GM18511 (cell line): ENCODE measurements around the gene TSACC.
"Not testable (repeated sequence)": the region's sequence is repeated elsewhere in the genome, so short reads cannot be mapped to it uniquely, and the experiment has no call there.

Experiments used
- ATAC-seq: cut with Tn5 transposase; IDR thresholded peaks from one replicate; pipeline ENCODE4 v1.9.1; 2021; ENCODE audit warnings: mild to moderate bottlenecking, moderate library complexity; ENCODE audit not compliant: unreplicated experiment

Gene TSACC

GRCh38 chr1:156346035-156346434 lies 7.7 kb downstream of the TSACC start:
- not testable (repeated sequence) for ATAC-seq

GRCh38 chr1:156346636-156347035 lies 8.3 kb downstream of the TSACC start:
- no peak for ATAC-seq

- no peak for ATAC-seq
Measured at GRCh38 chr1:156347331-156347730, 9.0 kb downstream of the TSACC start.

GRCh38 chr1:156352481-156352880 lies 14.2 kb downstream of the TSACC start:
- ATAC-seq: not testable (repeated sequence)

DNA sequence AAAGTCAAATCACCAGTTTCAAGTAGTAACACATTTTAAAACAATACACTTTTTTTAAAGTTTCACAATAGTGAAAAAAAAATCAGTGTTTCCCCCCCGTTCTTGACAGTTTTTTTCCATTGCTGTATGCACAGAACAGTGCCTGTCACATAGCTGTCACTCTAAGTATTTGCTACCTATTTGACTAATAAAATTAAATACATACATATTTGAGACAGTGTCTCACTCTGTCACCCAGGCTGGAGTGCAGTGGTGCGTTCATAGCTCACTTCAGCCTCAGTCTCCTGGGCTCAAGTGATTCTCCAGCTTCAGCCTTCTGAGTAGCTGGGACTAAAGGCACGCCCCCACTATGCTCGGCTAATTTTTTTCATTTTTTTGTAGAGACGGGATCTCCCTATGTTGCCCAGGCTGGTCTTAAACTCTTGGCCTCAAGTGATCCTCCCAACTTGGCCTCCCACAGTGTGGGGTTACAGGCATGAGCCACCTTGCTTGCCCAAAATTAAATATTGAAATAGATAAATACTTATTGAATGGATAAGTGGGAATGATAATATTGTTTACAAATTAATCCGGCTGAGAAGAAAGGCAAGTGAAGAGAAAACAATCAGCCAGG lies 18.0 kb downstream of the TSACC start:
- no peak for ATAC-seq

DNA sequence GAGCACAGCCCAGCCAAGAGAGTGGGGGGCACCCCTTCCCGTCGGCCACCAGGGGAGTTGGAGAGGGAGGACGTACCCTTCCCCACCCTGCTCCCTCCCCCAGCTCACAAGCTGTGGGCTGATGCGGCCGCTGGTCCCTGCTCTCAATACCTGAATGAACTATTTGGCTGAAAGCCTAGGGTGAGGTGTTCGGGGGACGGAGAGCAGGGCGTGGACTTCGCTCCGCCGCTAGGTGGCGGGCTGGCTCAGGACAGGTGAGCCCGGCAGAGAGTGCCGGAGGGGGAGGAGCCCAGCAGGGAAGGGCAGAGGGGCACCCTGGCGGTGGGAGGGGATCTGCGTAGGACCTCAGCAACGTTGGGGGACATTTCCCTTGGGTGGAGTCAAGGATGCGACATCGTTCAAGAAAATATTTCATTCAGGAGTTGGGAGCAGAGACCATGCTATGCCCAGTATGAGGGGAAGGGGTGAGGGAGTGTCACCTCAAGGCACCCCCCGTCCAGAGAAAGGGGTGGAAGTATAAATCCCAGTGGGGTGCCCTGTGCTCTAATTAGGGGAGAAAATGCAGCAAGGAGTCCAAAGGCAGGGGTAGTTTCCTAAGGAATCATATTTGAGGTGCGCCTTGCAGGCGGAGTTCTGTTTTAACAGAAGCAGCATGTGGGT lies 18.7 kb downstream of the TSACC start:
- ATAC-seq: peak; percentile 57

DNA sequence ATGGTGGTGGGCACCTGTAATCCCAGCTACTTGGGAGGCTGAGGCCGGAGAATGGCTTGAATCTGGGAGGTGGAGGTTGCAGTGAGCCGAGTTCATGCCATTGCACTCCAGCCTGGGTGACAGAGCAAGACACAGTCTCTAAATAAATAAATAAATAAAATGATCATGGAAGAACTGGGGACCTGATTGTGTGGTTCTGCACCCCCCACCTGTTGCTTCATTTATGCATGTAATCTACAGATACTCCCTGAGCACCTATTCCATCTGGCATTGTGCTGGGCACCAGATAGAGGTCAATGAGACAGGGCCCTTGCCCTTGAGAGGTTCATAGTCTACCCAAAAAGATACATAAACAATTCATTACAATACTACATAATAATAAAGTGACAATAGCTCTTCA lies 19.7 kb downstream of the TSACC start:
- no peak for ATAC-seq

DNA sequence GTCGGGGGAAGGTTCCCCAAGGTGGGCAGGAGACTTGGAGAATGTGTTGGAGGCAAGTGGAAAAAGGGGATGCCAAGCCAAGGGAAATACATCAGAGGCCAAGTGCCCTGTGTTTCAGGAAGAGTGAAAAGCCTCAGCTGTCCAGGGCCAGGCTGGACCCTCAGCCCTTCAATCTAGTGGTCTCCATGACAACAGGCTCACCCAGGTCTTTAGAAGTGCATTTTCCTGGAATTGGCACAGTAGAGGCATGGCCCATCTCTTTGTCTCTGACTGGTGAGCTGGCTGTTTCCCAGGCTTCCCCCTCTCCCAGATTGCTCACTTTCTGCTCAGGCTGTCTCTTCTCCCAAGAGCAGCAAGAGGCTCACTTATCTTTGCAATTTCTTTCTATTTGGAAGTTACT lies 20.3 kb downstream of the TSACC start:
- ATAC-seq: no peak

DNA sequence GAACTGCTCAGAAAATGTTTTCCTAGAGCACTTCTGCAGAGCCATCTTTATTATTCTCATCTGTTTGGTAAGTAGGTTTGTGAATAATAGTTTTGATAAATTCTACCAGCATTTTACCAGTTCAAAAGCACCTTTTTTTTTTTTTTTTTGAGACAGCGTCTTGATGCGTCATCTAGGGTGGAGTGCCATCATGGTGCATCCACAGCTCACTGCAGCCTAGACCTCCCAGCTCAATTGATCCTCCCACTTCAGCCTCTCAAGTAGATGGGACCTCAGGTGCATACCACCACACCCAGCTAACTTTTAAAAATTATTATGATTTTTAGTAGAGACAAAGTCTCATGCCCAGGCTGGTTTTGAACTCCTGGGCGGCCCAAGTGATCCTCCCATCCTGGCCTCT lies 20.9 kb downstream of the TSACC start:
- ATAC-seq: no peak

DNA sequence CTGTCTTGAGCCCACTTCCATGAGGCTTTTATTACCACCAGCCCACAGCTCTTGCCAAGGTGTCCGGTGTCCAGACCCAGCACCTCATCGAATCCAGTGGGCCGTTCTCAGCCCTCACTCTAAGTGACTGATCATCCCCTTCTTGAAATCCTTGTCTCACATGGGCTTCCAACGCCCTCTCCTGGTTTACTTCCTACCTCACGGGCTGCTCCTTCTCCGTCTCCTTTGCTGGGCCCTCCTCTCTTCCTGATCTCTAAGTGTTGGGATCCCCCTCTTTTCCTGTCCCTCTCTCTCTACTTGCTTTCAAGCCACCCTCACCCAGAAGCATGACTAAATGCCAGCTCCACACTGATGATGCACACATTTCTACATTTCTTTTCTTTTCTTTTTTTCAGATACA lies 21.6 kb downstream of the TSACC start:
- no peak for ATAC-seq

DNA sequence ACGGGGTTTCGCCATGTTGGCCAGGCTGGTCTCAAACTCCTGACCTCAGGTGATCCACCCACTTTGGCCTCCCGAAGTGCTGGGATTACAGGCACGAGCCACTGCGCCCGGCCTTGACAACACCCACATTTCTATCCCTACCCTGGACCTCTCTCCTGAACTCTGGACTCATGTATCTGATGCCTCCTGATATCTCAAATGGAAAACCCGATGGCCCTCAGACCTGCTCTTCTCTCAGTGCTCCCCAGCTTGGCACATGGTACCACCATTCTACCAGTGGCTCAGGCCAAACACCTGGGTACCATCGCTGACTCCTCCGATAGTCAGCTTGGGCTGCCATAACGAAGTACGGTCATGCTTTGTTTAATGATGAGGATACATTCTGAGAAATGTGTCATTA lies 22.2 kb downstream of the TSACC start:
- ATAC-seq: no peak

- ATAC-seq: no peak
Measured at GRCh38 chr1:156365754-156366153, 27.4 kb downstream of the TSACC start.

DNA sequence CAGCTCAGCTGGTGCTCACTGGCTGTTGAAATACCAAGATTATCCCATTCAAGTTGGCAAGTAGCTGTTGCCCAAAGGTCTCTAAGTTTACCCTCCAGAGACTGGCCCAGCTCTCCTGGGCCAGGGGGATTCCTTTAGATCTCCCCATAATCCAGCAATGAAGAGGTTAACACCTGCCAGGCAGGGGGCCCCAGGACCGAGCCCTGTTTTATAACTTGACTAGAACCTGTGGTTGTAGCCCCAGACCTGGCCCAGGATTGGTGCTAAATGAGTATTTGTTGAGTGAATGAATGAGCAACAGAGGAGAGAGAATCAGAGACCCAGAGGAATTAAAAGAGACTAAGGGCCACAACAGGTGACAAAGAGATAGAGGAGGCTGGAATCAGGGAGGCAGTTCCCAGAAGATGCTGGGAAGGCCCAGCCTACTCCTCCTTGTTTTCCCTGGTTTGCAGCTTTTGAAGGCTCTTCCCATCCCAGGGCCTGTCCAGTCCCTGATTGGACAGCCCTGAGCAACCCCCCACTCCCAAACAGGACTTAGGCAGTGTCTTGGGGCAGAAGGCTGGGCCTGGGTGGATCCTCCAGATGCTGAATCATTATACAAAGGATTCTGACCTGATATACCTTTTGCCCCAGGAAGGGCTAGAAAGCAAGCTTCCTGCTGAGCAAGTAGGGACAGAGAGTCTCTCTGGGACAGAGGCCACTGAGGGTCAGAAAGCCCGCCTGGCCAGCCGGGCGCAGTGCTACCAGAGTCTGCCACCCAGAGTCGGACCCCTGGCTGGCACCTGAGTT lies 28.2 kb downstream of the TSACC start:
- ATAC-seq: no peak

- no peak for ATAC-seq
Measured at GRCh38 chr1:156367383-156368156, 29.2 kb downstream of the TSACC start.

- ATAC-seq: no peak
Measured at GRCh38 chr1:156368157-156368658, 29.9 kb downstream of the TSACC start.

- no peak for ATAC-seq
Measured at GRCh38 chr1:156368889-156369684, 30.8 kb downstream of the TSACC start, which contains the start of gene RHBG. TSS of gene RHBG (plus strand) at chr1:156369211. CDS start at chr1:156369250, 39 bp downstream.

DNA sequence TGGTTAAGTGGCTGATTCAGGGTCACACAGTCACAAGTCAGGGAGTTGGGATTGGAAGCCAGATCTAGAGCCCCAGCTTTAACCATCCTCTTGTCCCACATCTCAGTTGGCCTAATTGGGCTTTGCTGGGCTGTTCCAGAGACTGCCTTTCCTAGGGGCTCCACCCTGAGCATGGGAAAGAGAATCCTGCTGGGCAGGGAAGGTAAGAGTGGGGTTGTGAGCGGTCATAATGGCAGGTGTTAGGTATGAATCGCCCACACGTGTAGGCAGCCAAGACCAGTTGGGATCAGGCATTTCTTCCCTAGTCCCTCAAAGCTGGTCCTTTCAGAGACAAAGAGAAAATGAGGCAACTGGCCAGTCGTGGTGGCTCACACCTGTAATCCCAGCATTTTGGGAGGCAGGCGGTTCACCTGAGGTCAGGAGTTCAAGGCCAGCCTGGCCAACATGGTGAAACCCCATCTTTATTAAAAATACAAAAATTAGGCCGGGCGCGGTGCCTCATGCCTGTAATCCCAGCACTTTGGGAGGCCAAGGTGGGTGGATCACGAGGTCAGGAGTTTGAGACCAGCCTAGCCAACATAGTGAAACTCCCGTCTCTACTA lies 31.5 kb downstream of the TSACC start:
- not testable (repeated sequence) for ATAC-seq

GRCh38 chr1:156371553-156372264 lies 33.4 kb downstream of the TSACC start:
- no peak for ATAC-seq

DNA sequence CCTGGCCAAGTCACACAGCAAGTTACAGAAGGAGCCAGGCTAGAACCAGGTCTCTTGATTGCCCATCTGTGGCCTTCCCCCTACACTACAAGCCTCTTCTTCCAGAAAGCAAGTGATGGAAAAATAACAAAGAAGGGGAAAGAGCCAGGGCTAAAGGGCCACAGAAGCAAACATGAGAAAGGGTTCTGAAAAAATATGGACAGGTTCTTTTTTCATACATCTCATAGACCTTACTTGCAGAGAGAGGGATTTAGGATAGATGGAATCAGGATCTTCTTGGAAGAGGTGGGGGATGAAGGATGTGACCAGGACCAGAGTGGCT lies 33.9 kb downstream of the TSACC start:
- ATAC-seq: no peak
